GM12892 (cell line): ENCODE results near the gene CNOT2.
"Not testable (repeated sequence)": the region's sequence is repeated elsewhere in the genome, so short reads cannot be mapped to it uniquely, and the experiment has no call there.

Source experiments
- DNase-seq: peaks from one replicate; pipeline ENCODE4 v3.0.0; 2011; ENCODE audit not compliant: insufficient read length
- FAIRE-seq: peaks from 2 replicates; lab custom pipeline; 2011; peaks lifted over from hg19 to GRCh38; lab: Jason Lieb, UNC
- POLR2A ChIP-seq: IDR thresholded peaks from 2 replicates; pipeline ENCODE4 v1.6.1; 2011; ENCODE audit warnings: low read depth, low read length, control low read depth
- POLR2AphosphoS5 ChIP-seq: IDR thresholded peaks from 2 replicates; pipeline ENCODE4 v1.6.1; 2011; ENCODE audit warnings: low read depth, low read length, control low read depth
- TAF1 ChIP-seq: IDR thresholded peaks from 2 replicates; pipeline ENCODE4 v1.6.1; 2011; ENCODE audit warnings: low read depth, mild to moderate bottlenecking, control low read depth, low read length, borderline replicate concordance

CNOT2 gene

DNA sequence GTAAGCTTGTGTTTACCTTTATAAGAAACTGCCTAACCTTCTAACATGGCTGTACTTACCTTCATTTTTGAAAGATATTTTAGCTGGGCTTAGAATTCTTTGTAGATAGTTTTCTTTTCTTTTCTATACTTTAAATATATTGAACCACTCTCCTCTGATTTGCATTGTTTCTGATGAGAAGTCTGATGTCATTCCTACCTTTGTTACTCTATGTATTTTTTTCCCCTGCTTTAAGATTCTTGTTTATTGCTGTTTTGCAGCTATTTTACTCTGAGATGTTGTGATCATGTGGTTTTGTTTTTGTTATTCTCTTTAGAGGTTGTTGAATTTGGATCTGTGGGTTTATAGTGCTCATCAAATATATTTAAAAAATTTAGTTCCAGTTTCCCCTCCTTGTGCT, 31.8 kb downstream of the CNOT2 start:
- no peak for TF ChIP-seq POLR2AphosphoS5
- TF ChIP-seq TAF1, result no peak
- no peak for TF ChIP-seq POLR2A
- DNase-seq (no peak), FAIRE-seq (no peak)

DNA sequence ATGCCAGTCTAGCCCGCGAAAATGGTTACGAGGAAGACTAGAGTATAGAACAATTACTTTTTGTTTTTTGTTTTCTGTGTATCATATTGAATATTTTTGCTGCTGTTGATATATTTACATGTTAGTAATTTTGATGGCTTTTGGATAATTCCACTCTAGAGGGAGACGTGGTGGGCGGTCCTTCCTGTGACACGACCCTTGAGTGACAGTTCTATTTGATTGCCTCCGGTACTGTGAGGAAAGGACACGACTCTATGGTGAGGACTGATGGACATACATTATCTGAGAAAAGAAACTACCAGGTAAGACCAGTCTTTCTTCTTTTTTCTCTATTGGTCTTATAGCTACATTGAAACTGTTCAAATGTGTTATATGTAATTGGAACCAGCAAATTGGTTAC, 34.7 kb downstream of the CNOT2 start:
- no peak for DNase-seq
- no peak for FAIRE-seq
- TF ChIP-seq TAF1 (no peak), POLR2AphosphoS5 (no peak), POLR2A (no peak)

GRCh38 chr12:70278945-70279344, 35.7 kb downstream of the CNOT2 start:
- TF ChIP-seq TAF1, result no peak
- no peak for TF ChIP-seq POLR2AphosphoS5
- TF ChIP-seq POLR2A, result no peak
- DNase-seq (no peak), FAIRE-seq (no peak)

GRCh38 chr12:70283232-70283631, 40.0 kb downstream of the CNOT2 start:
- DNase-seq, result no peak
- FAIRE-seq, result no peak
- TF ChIP-seq POLR2A (no peak), POLR2AphosphoS5 (no peak), TAF1 (no peak)

DNA sequence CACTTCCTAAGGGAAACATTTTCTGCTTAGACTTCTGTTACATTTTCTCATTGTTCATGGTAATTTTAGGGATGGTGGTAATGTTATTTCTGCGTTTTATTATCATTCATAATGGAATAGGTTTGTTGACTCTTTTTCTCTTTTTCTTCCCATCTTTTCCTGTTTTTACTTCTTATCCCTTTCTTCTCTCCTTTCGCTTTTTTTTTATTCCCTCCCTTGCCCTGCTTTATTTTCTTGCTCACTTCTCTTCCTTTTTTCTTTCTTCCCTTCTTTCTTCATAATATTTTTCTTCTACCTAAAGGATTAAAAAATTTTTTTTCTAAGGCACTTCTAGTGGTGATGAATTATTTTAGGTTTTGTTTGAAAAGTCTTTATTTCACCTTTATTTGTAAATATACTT, 45.6 kb downstream of the CNOT2 start:
- DNase-seq (no peak), FAIRE-seq (no peak)
- TF ChIP-seq TAF1 (no peak), POLR2AphosphoS5 (no peak), POLR2A (no peak)

DNA sequence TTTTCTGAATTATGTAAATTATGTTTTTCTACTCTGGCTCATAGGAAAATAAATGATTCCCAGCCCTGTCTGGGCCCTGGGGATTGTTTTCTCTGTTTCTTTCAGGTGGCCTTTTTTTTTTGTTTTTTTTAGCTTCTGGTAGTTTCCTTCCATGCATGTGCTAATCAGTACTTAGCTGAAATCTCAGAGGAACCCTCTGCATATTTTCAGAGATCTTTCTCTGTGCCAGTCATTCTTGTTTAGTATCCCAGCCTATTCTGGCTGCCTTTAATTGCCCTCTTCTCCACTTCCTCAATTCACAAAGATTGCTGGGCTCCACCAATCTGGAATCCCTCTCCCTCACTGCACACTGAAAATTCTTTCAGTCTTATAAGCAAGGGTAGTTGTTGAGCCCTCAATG, 46.9 kb downstream of the CNOT2 start:
- DNase-seq (no peak), FAIRE-seq (no peak)
- TF ChIP-seq POLR2A (no peak), TAF1 (no peak), POLR2AphosphoS5 (no peak)

DNA sequence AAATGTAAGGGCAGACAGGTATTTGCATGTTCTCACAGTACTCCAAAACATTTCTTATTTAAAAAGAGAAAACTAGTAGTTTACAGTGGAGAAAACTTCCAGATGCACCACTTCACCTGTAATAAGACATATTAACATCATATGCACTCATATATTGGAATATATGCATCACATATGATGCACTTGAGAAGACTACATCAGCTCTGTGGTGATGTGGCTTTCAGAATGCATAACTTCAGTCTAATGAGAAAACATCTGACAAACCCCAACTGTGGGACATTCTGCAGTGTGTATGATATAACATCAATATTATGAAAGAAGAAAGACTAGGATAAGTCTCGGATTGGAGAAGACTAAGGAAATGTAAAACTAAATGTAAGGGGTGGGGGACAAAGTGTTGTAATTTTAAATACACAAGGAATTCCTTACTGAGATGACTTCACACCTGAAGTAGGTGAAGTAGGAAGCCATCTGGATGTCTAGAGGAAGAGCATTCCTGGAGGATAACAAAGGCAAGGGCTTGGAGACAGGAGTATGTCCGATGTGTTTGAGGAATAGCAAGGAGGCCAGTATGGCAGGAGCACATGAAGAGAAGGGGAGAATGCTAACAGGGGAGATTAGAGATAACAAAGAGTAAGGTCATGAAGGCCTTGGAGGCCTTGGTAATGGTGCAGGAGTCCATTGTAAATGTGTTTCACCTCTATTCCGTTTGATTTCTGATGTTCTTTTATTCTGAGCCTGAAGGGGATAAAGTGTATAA, 49.0 kb downstream of the CNOT2 start:
- DNase-seq (no peak), FAIRE-seq (no peak)
- no peak for TF ChIP-seq POLR2A

DNA sequence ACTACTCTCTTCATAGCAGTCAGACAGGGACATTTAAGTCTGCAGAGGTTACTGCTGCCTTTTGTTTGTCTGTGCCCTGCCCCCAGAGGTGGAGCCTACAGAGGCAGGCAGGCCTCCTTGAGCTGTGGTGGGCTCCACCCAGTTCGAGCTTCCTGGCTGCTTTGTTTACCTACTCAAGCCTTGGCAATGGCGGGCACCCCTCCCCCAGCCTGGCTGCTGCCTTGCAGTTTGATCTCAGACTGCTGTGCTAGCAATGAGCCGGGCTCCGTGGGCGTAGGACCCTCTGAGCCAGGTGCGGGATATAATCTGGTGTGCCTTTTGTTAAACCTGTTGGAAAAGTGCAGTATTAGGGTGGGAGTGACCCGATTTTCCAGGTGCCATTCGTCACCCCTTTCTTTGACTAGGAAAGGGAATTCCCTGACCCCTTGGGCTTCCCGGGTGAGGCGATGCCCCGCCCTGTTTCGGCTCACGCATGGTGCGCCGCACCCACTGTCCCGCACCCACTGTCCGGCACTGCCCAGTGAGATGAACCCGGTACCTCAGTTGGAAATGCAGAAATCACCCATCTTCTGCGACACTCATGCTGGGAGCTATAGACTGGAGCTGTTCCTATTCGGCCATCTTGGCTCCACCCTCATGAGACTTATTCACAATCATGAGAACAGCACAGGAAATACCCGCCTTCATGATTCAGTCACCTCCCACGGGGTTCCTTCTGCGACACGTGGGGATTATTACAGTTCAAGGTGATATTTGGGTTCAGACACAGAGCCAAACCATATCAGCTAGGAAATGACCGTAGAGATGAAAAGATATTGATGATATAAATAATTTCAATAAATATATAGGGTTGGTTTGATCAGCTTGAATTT, 61.7 kb downstream of the CNOT2 start:
- DNase-seq, FAIRE-seq: not testable (repeated sequence)

DNA sequence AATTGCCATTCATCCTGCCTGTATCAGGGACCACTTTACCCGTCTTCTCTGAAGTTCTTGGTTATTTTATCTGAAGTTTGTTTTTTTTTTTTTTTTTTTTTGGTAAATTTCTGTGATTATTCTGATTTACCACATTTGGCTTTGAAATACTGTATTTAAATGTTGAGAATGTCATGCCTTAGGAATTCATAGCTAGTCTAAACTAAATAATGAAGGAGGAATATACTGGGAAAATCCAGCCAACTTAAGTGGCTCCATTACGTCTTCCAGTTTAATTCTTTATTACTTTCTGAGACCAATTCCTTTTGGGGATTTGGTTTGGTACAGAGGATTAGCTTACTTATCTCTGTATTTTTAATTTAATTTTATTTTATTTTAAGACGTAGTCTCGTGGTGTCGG, 62.6 kb downstream of the CNOT2 start:
- no peak for FAIRE-seq
- DNase-seq, result no peak
- TF ChIP-seq TAF1 (no peak), POLR2A (no peak), POLR2AphosphoS5 (no peak)

- no peak for FAIRE-seq
- TF ChIP-seq POLR2AphosphoS5 (no peak), POLR2A (no peak), TAF1 (no peak)
These were observed 63.4 kb downstream of the CNOT2 start for GRCh38 chr12:70306676-70307075.

GRCh38 chr12:70307868-70308267, 64.6 kb downstream of the CNOT2 start:
- FAIRE-seq (no peak), DNase-seq (no peak)
- no peak for TF ChIP-seq TAF1
- no peak for TF ChIP-seq POLR2A
- TF ChIP-seq POLR2AphosphoS5, result no peak

More at GRCh38 chr12:70306676-70307075, 63.4 kb downstream of the CNOT2 start:
- DNase-seq, result no peak

DNA sequence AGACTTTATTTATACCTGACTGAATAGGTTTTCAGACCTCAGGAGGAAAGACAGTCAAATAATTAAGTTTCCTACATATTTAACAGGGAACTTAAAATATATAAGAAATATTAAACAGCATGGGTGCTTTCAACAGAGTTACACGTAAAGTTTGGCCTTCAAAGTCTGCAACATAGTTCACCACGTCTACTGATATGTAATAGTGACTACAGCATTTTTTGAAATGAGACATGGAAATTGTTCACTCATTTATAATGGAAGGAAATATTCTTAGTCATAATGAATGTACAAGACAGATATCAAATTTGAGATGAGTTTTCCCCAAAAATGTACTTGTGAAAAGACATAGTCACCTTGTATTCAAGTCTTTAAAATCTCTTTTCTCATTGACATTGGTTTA, 66.1 kb downstream of the CNOT2 start:
- DNase-seq (no peak), FAIRE-seq (peak; percentile 60)
- TF ChIP-seq POLR2AphosphoS5 (no peak), POLR2A (no peak), TAF1 (no peak)

GRCh38 chr12:70314145-70314544, 70.9 kb downstream of the CNOT2 start:
- no peak for FAIRE-seq
- DNase-seq, result no peak
- no peak for TF ChIP-seq POLR2A
- no peak for TF ChIP-seq TAF1
- TF ChIP-seq POLR2AphosphoS5, result no peak
